Neural progenitor cell (in vitro differentiated cells): ENCODE data around the gene TINCR. TPM values are rescaled to one million over a fixed set of nuclear protein-coding genes. Genes with fewer than 3 reads are reported as not detected.

ENCODE experiments used
- DNase-seq: peaks from one replicate; pipeline ENCODE4 v3.0.0-alpha.2; 2016; ENCODE audit warnings: low spot score
- H2AFZ ChIP-seq: fragments of 200-600 bp; sonication (generic); replicated peaks from 2 replicates; pipeline ENCODE4 v1.6.1; 2016; ENCODE audit warnings: antibody characterized with exemption
- H3F3A ChIP-seq: fragments of 200-600 bp; sonication (generic); 2 replicates; pipeline ENCODE4 v1.6.1; 2016; ENCODE audit warnings: antibody characterized with exemption, low read depth
- H3K27ac ChIP-seq: fragments of 200-600 bp; sonication (generic); 2 replicates; pipeline ENCODE4 v1.5.1; 2016; ENCODE audit warnings: mild to moderate bottlenecking
- H3K27me3 ChIP-seq: fragments of 200-600 bp; sonication (generic); 2 replicates; pipeline ENCODE4 v1.6.1; 2016; ENCODE audit warnings: mild to moderate bottlenecking, moderate library complexity
- H3K36me3 ChIP-seq: fragments of 200-600 bp; sonication (generic); 2 replicates; pipeline ENCODE4 v1.5.1; 2016
- H3K4me1 ChIP-seq: fragments of 200-600 bp; sonication (generic); 2 replicates; pipeline ENCODE4 v1.6.1; 2016; ENCODE audit warnings: mixed run types
- H3K4me2 ChIP-seq: fragments of 200-600 bp; sonication (generic); 2 replicates; pipeline ENCODE4 v1.6.1; 2016
- H3K4me3 ChIP-seq: fragments of 200-600 bp; sonication (generic); 2 replicates; pipeline ENCODE4 v1.5.1; 2016
- H3K79me2 ChIP-seq: fragments of 200-600 bp; sonication (generic); 2 replicates; pipeline ENCODE4 v1.6.1; 2016; ENCODE audit warnings: low read depth
- H3K9ac ChIP-seq: fragments of 200-600 bp; sonication (generic); 2 replicates; pipeline ENCODE4 v1.6.1; 2016
- H3K9me3 ChIP-seq: fragments of 200-600 bp; sonication (generic); 2 replicates; pipeline ENCODE4 v1.5.1; 2016; ENCODE audit warnings: low read depth
- H4K20me1 ChIP-seq: fragments of 200-600 bp; sonication (generic); 2 replicates; pipeline ENCODE4 v1.6.1; 2016; ENCODE audit warnings: low read depth
- H3K27ac Mint-ChIP-seq: 3 replicates; pipeline ENCODE4 v1.8.0; 2021; ENCODE audit warnings: mixed read lengths
- H3K27me3 Mint-ChIP-seq: 2 replicates; pipeline ENCODE4 v1.8.0; 2022; ENCODE audit warnings: low read depth, mild to moderate bottlenecking, inconsistent platforms, moderate library complexity, mixed read lengths; ENCODE audit not compliant: insufficient read depth
- H3K36me3 Mint-ChIP-seq: 3 replicates; pipeline ENCODE4 v1.8.0; 2021; ENCODE audit warnings: mixed read lengths
- H3K4me1 Mint-ChIP-seq: 3 replicates; pipeline ENCODE4 v1.8.0; 2021; ENCODE audit warnings: mixed read lengths
- H3K4me3 Mint-ChIP-seq: 3 replicates; pipeline ENCODE4 v1.8.0; 2021; ENCODE audit warnings: mild to moderate bottlenecking, moderate library complexity, mixed read lengths
- H3K9me3 Mint-ChIP-seq: 3 replicates; pipeline ENCODE4 v1.8.0; 2020; ENCODE audit warnings: mixed read lengths
- CTCF ChIP-seq: fragments of 200-600 bp; sonication (generic); IDR thresholded peaks from 2 replicates; pipeline ENCODE4 v1.5.1; 2017; ENCODE audit warnings: antibody characterized with exemption, mild to moderate bottlenecking
- EZH2 ChIP-seq: fragments of 200-600 bp; sonication (generic); IDR thresholded peaks from 2 replicates; pipeline ENCODE4 v1.6.1; 2017; ENCODE audit warnings: antibody characterized with exemption, mild to moderate bottlenecking, moderate library complexity
- EZH2phosphoT487 ChIP-seq: fragments of 200-600 bp; sonication (generic); IDR thresholded peaks from 2 replicates; pipeline ENCODE4 v1.6.1; 2017; ENCODE audit warnings: antibody characterized with exemption
- total RNA-seq: library from RNA; depleted of rRNA; stranded (reverse); fragments of >200 nt; gene quantifications from 2 replicates; pipeline ENCODE4 v1.2.3, GENCODE V29; 2015; ENCODE audit warnings: low replicate concordance

The TINCR gene
- total RNA-seq, 1 donor from 2014 or later: 1.8 TPM

GRCh38 chr19:5593343-5594255, 25.8 kb upstream of the TINCR start:
- Mint-ChIP-seq H3K27ac (peak overlapping the region; percentile 28), H3K36me3 (peaks cover 31% of the 10 kb centered on the region), H3K9me3 (no peaks in the 10 kb centered on the region), H3K4me3 (no peak overlapping the region), H3K4me1 (peaks cover 14% of the 10 kb centered on the region), H3K27me3 (no peaks in the 10 kb centered on the region)
- TF ChIP-seq CTCF: no peak
- no peak for DNase-seq
- Histone ChIP-seq H3K9me3 (no peaks in the 10 kb centered on the region), H3K79me2 (no peaks in the 10 kb centered on the region), H3K4me3 (no peak overlapping the region), H3K27ac (no peak overlapping the region), H3K4me2 (no peak overlapping the region), H3F3A (no peaks in the 10 kb centered on the region), H2AFZ (no peak overlapping the region), H3K27me3 (no peaks in the 10 kb centered on the region), H3K36me3 (no peaks in the 10 kb centered on the region), H3K4me1 (no peaks in the 10 kb centered on the region), H4K20me1 (peaks cover 4% of the 10 kb centered on the region), H3K9ac (no peak overlapping the region)

- Histone ChIP-seq H3K27ac (no peak overlapping the region), H3K79me2 (no peaks in the 10 kb centered on the region), H3K36me3 (no peaks in the 10 kb centered on the region), H3K4me1 (no peaks in the 10 kb centered on the region), H3K9ac (no peak overlapping the region), H3K27me3 (no peaks in the 10 kb centered on the region), H3K4me3 (no peak overlapping the region), H3K9me3 (no peaks in the 10 kb centered on the region), H3F3A (no peaks in the 10 kb centered on the region), H3K4me2 (no peak overlapping the region), H2AFZ (no peak overlapping the region), H4K20me1 (peaks cover 4% of the 10 kb centered on the region)
- DNase-seq: no peak
- Mint-ChIP-seq H3K27ac (peak overlapping the region; percentile 29), H3K9me3 (no peaks in the 10 kb centered on the region), H3K36me3 (peaks cover 35% of the 10 kb centered on the region), H3K4me1 (peaks cover 14% of the 10 kb centered on the region), H3K4me3 (no peak overlapping the region), H3K27me3 (no peaks in the 10 kb centered on the region)
- TF ChIP-seq CTCF (no peak), EZH2 (no peak), EZH2phosphoT487 (no peak)
Measured at GRCh38 chr19:5592531-5593342, 25.0 kb upstream of the TINCR start.

GRCh38 chr19:5591476-5591875, 23.7 kb upstream of the TINCR start:
- Histone ChIP-seq H3K79me2 (no peaks in the 10 kb centered on the region), H3K9me3 (no peaks in the 10 kb centered on the region), H3K27me3 (no peaks in the 10 kb centered on the region), H3K36me3 (no peaks in the 10 kb centered on the region), H4K20me1 (peaks cover 4% of the 10 kb centered on the region), H3F3A (peaks cover 4% of the 10 kb centered on the region), H2AFZ (no peak overlapping the region), H3K27ac (no peak overlapping the region), H3K9ac (no peak overlapping the region), H3K4me1 (peaks cover 4% of the 10 kb centered on the region), H3K4me2 (no peak overlapping the region), H3K4me3 (no peak overlapping the region)
- no peak overlapping the region for H3K27ac Mint-ChIP-seq
- H3K9me3 Mint-ChIP-seq: no peaks in the 10 kb centered on the region
- peaks cover 36% of the 10 kb centered on the region for H3K36me3 Mint-ChIP-seq
- no peak for DNase-seq
- no peak overlapping the region for H3K4me3 Mint-ChIP-seq
- TF ChIP-seq CTCF (no peak), EZH2phosphoT487 (no peak), EZH2 (no peak)
- peaks cover 18% of the 10 kb centered on the region for H3K4me1 Mint-ChIP-seq
- H3K27me3 Mint-ChIP-seq: no peaks in the 10 kb centered on the region
